HEK293 (cell line): Measurements from ENCODE around the gene CUL9.

Experiments
- CTCF ChIA-PET: fragments of 350-600 bp; formaldehyde crosslinking; extraction: SDS; loops from one replicate; lab custom pipeline; 2021; ENCODE audit warnings: antibody characterized with exemption; lab: Yijun Ruan, JAX
- POLR2A ChIA-PET: fragments of 300-600 bp; formaldehyde crosslinking; extraction: SDS; loops from one replicate; lab custom pipeline; 2020; ENCODE audit warnings: antibody characterized with exemption, inconsistent platforms; lab: Yijun Ruan, JAX
- H3K27ac ChIP-seq: fragments of 200-500 bp; sonication (Bioruptor generic); 2 replicates; pipeline ENCODE4 v1.5.1; 2014; ENCODE audit warnings: low read depth, low read length, control low read depth, inconsistent platforms; ENCODE audit errors: extremely low read depth
- H3K36me3 ChIP-seq, 2 experiments: fragments of 200-500 bp in 1 of 2; sonication (Bioruptor generic) in 1 of 2; 1 replicate in 1 of 2; 2 replicates in 1 of 2; pipeline ENCODE4 v1.5.1; 2014 to 2017; ENCODE audit warnings: inconsistent platforms in 2 of 2, low read length in 2 of 2; ENCODE audit not compliant: control insufficient read depth in 2 of 2, insufficient read depth in 1 of 2
- H3K4me1 ChIP-seq: fragments of 200-500 bp; sonication (Bioruptor generic); 2 replicates; pipeline ENCODE4 v1.5.1; 2014; ENCODE audit warnings: mild to moderate bottlenecking, low read length, inconsistent platforms; ENCODE audit not compliant: control insufficient read depth, insufficient read depth
- H3K4me3 ChIP-seq: 2 replicates; pipeline ENCODE4 v1.5.1; 2011; ENCODE audit warnings: low read depth, mild to moderate bottlenecking, control low read depth, low read length, moderate library complexity
- H3K9me3 ChIP-seq: fragments of 200-500 bp; sonication (Bioruptor generic); 2 replicates; pipeline ENCODE4 v1.5.1; 2014; ENCODE audit warnings: low read depth, low read length, inconsistent platforms; ENCODE audit not compliant: control insufficient read depth, insufficient read depth
- AEBP2 ChIP-seq: fragments of 450-650 bp; formaldehyde crosslinking; IDR thresholded peaks from 2 replicates; pipeline ENCODE4 v1.5.1; 2016; ENCODE audit warnings: missing biosample characterization, missing genetic modification characterization, borderline replicate concordance
- EGR2 ChIP-seq: fragments of 450-650 bp; formaldehyde crosslinking; IDR thresholded peaks from 2 replicates; pipeline ENCODE4 v1.5.1; 2016; ENCODE audit warnings: low read depth, missing biosample characterization, missing genetic modification characterization
- HIC1 ChIP-seq: fragments of 450-650 bp; formaldehyde crosslinking; IDR thresholded peaks from 2 replicates; pipeline ENCODE4 v1.5.1; 2016; ENCODE audit warnings: missing biosample characterization, missing genetic modification characterization
- KLF1 ChIP-seq: fragments of 450-650 bp; formaldehyde crosslinking; IDR thresholded peaks from 2 replicates; pipeline ENCODE4 v1.5.1; 2016; ENCODE audit warnings: missing biosample characterization, missing genetic modification characterization
- OSR2 ChIP-seq: fragments of 450-650 bp; formaldehyde crosslinking; IDR thresholded peaks from 2 replicates; pipeline ENCODE4 v1.5.1; 2016; ENCODE audit warnings: missing biosample characterization, missing genetic modification characterization
- ZBTB20 ChIP-seq: fragments of 450-650 bp; formaldehyde crosslinking; IDR thresholded peaks from 2 replicates; pipeline ENCODE4 v1.5.1; 2016; ENCODE audit warnings: missing biosample characterization, missing genetic modification characterization
- ZNF18 ChIP-seq: fragments of 450-650 bp; formaldehyde crosslinking; IDR thresholded peaks from 2 replicates; pipeline ENCODE4 v1.5.1; 2016; ENCODE audit warnings: missing biosample characterization, missing genetic modification characterization
- ZNF26 ChIP-seq: fragments of 450-650 bp; formaldehyde crosslinking; IDR thresholded peaks from 2 replicates; pipeline ENCODE4 v1.5.1; 2016; ENCODE audit warnings: missing biosample characterization, missing genetic modification characterization
- ZNF362 ChIP-seq: fragments of 450-650 bp; formaldehyde crosslinking; IDR thresholded peaks from 2 replicates; pipeline ENCODE4 v1.5.1; 2016; ENCODE audit warnings: missing biosample characterization, missing genetic modification characterization
- ZNF423 ChIP-seq: fragments of 450-650 bp; formaldehyde crosslinking; IDR thresholded peaks from 2 replicates; pipeline ENCODE4 v1.5.1; 2016; ENCODE audit warnings: missing biosample characterization, missing genetic modification characterization
- ZNF510 ChIP-seq: fragments of 450-650 bp; formaldehyde crosslinking; IDR thresholded peaks from 2 replicates; pipeline ENCODE4 v1.5.1; 2018; ENCODE audit warnings: mild to moderate bottlenecking, missing genetic modification characterization, missing biosample characterization; ENCODE audit not compliant: insufficient replicate concordance
- ZNF558 ChIP-seq: fragments of 450-650 bp; formaldehyde crosslinking; IDR thresholded peaks from 2 replicates; pipeline ENCODE4 v1.5.1; 2016; ENCODE audit warnings: missing biosample characterization, missing genetic modification characterization
- ZNF768 ChIP-seq: fragments of 450-650 bp; formaldehyde crosslinking; IDR thresholded peaks from 2 replicates; pipeline ENCODE4 v1.5.1; 2018; ENCODE audit warnings: missing biosample characterization, mild to moderate bottlenecking, missing genetic modification characterization

CUL9 gene

GRCh38 chr6:43143235-43144128 lies 38.5 kb upstream of the CUL9 start (continued):
- TF ChIP-seq HIC1 (tag by site-specific recombination), result no peak
- no peak for TF ChIP-seq ZNF510 (tag by site-specific recombination)
- no peak for TF ChIP-seq ZNF768 (tag by site-specific recombination)
- peak; percentile 47; the same call in 1 of the 2 replicates for TF ChIP-seq ZNF558 (tag by site-specific recombination)
- no peak; the same call in 1 of the 2 replicates for TF ChIP-seq OSR2
- TF ChIP-seq ZNF18, result no peak
- TF ChIP-seq ZNF362, result no peak
- TF ChIP-seq ZNF26 (tag by site-specific recombination), result no peak
- no peak for TF ChIP-seq ZNF423 (tag by site-specific recombination)
- TF ChIP-seq ZBTB20 (tag by site-specific recombination), result 0 out of 2 replicates have a peak, but pooled peaks have one; percentile 36

- TF ChIP-seq AEBP2 (tag by site-specific recombination) (no peak), KLF1 (tag by site-specific recombination) (0 out of 2 replicates have a peak, but pooled peaks have one; percentile 25), EGR2 (tag by site-specific recombination) (0 out of 2 replicates have a peak, but pooled peaks have one; percentile 19)
- ChIA-PET POLR2A (no interaction called here), CTCF (interaction anchor here (0.6 to 4.0 kb wide), 11 partner anchors 10 to 244 kb away, joined by 3 to 83 read pairs (median 5); partner anchors contain the start of gene PTK7)
- no peak overlapping the region for H3K27ac ChIP-seq
- H3K4me1 ChIP-seq, result no peaks in the 10 kb centered on the region
- H3K4me3 ChIP-seq, result no peak overlapping the region
- H3K9me3 ChIP-seq, result no peaks in the 10 kb centered on the region
- H3K36me3 ChIP-seq, result peaks cover 0 to 44% of the 10 kb centered on the region in 2 experiments; a peak in 2 of 3 replicates
These were observed 37.1 kb upstream of the CUL9 start for GRCh38 chr6:43144879-43145278.
